ENCODE results near the gene HCFC1.

HCFC1 gene

GRCh38 chrX:153956044-153956907, 15.3 kb downstream of the HCFC1 start:
- DNase-seq = no peak

GRCh38 chrX:153955228-153955732, 16.3 kb downstream of the HCFC1 start:
- DNase-seq = no peak

GRCh38 chrX:153954558-153955227, 16.9 kb downstream of the HCFC1 start:
- DNase-seq = no peak

- no peak for DNase-seq
Measured at GRCh38 chrX:153953892-153954557, 17.6 kb downstream of the HCFC1 start.

GRCh38 chrX:153953342-153953830, 18.2 kb downstream of the HCFC1 start:
- peak; percentile 59 for DNase-seq

GRCh38 chrX:153952373-153953026, 19.1 kb downstream of the HCFC1 start:
- DNase-seq = no peak

GRCh38 chrX:153951683-153952372, 19.8 kb downstream of the HCFC1 start:
- no peak for DNase-seq

- DNase-seq = no peak
Measured at GRCh38 chrX:153950127-153950526, 21.5 kb downstream of the HCFC1 start.

GRCh38 chrX:153948847-153949805, 22.5 kb downstream of the HCFC1 start:
- no peak for DNase-seq

- no peak for DNase-seq
Measured at GRCh38 chrX:153948002-153948466, 23.6 kb downstream of the HCFC1 start.

- peak; percentile 85 for DNase-seq
Measured at GRCh38 chrX:153947009-153947769, 24.4 kb downstream of the HCFC1 start.

GRCh38 chrX:153945956-153946943, 25.4 kb downstream of the HCFC1 start:
- no peak for DNase-seq

- DNase-seq = no peak
Measured at GRCh38 chrX:153944800-153945150, 26.8 kb downstream of the HCFC1 start.

- DNase-seq = peak; percentile 64
Measured at GRCh38 chrX:153944140-153944799, 27.3 kb downstream of the HCFC1 start, which contains the start of gene RENBP. Gene RENBP (minus strand): TSS chrX:153944643. CDS start chrX:153944610, 33 bp downstream.

- DNase-seq = peak; percentile 67
Measured at GRCh38 chrX:153941336-153942252, 30.0 kb downstream of the HCFC1 start.

- DNase-seq = no peak
Measured at GRCh38 chrX:153939573-153939972, 32.0 kb downstream of the HCFC1 start.

GRCh38 chrX:153938226-153938786, 33.3 kb downstream of the HCFC1 start:
- no peak for DNase-seq
